Immature natural killer cell (primary cell): ENCODE results near the gene PTDSS2. TPM values are rescaled to one million over a fixed set of nuclear protein-coding genes. Genes with fewer than 3 reads are reported as not detected.
"Not testable (repeated sequence)": the region's sequence is repeated elsewhere in the genome, so short reads cannot be mapped to it uniquely, and the experiment has no call there.

ENCODE experiments used
- DNase-seq, 3 donors: peaks; one replicate each; pipeline ENCODE4 v3.0.0; 2022; ENCODE audit warnings: mixed read lengths in 1 of 3
- H3K27ac Mint-ChIP-seq, 6 donors: one replicate each; pipeline ENCODE4 v1.8.0; 2020; ENCODE audit warnings: mixed read lengths in 6 of 6, mild to moderate bottlenecking in 5 of 6, inconsistent platforms in 4 of 6, moderate library complexity in 3 of 6
- H3K27me3 Mint-ChIP-seq, 3 donors: one replicate each; pipeline ENCODE4 v1.8.0; 2020 to 2021; ENCODE audit warnings: low read depth in 3 of 3, mild to moderate bottlenecking in 3 of 3, mixed read lengths in 3 of 3, moderate library complexity in 3 of 3, inconsistent platforms in 1 of 3
- H3K36me3 Mint-ChIP-seq, 3 donors: one replicate each; pipeline ENCODE4 v1.8.0; 2020; ENCODE audit warnings: mixed read lengths in 3 of 3, inconsistent platforms in 2 of 3, mild to moderate bottlenecking in 2 of 3
- H3K4me1 Mint-ChIP-seq, 2 donors: one replicate each; pipeline ENCODE4 v1.8.0; 2020; ENCODE audit warnings: inconsistent platforms in 2 of 2, mild to moderate bottlenecking in 2 of 2, mixed read lengths in 2 of 2, moderate library complexity in 1 of 2
- H3K4me3 Mint-ChIP-seq, 5 donors: one replicate each; pipeline ENCODE4 v1.8.0; 2020; ENCODE audit warnings: mild to moderate bottlenecking in 5 of 5, mixed read lengths in 5 of 5, inconsistent platforms in 3 of 5, moderate library complexity in 3 of 5
- H3K9me3 Mint-ChIP-seq, 6 donors: one replicate each; pipeline ENCODE4 v1.8.0; 2020; ENCODE audit warnings: mild to moderate bottlenecking in 6 of 6, mixed read lengths in 6 of 6, inconsistent platforms in 4 of 6, moderate library complexity in 3 of 6
- polyA plus RNA-seq, 3 donors: library from polyadenylated mRNA; unstranded; fragments of 300-500 nt; fragmentation: Illumina TruSeq; gene quantifications; one replicate each; pipeline ENCODE4 v1.2.3, GENCODE V29; 2021

Gene PTDSS2
- polyA plus RNA-seq, 3 donors from 2014 or later, result 11.5 to 17.3 (median 16.1) TPM

DNA sequence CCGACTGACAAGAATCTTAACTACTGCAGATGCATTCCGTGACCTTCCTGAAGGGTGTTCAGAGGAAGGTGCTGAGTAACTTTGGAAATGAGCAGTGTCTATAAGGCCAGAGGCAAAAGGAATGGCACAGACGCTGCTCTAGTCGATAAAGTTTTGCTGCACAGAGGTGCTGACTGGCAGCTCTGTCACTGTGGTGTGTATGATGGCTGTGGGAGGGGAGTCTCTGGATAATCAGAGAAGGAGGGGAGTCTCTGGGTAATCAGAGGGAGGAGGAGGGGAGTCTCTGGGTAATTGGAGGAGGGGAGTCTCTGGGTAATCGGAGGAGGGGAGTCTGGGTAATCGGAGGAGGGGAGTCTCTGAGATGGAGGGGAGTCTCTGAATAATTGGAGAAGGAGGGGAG lies 18.4 kb downstream of the PTDSS2 start:
- no peaks in the 10 kb centered on the region for H3K27me3 Mint-ChIP-seq
- no peaks in the 10 kb centered on the region for H3K4me1 Mint-ChIP-seq
- H3K9me3 Mint-ChIP-seq, result no peaks in the 10 kb centered on the region
- DNase-seq, result no peak
- H3K27ac Mint-ChIP-seq, result no peak overlapping the region
- H3K36me3 Mint-ChIP-seq, result peaks cover 0 to 2% (median 0%) of the 10 kb centered on the region in 3 donors
- H3K4me3 Mint-ChIP-seq, result no peak overlapping the region

DNA sequence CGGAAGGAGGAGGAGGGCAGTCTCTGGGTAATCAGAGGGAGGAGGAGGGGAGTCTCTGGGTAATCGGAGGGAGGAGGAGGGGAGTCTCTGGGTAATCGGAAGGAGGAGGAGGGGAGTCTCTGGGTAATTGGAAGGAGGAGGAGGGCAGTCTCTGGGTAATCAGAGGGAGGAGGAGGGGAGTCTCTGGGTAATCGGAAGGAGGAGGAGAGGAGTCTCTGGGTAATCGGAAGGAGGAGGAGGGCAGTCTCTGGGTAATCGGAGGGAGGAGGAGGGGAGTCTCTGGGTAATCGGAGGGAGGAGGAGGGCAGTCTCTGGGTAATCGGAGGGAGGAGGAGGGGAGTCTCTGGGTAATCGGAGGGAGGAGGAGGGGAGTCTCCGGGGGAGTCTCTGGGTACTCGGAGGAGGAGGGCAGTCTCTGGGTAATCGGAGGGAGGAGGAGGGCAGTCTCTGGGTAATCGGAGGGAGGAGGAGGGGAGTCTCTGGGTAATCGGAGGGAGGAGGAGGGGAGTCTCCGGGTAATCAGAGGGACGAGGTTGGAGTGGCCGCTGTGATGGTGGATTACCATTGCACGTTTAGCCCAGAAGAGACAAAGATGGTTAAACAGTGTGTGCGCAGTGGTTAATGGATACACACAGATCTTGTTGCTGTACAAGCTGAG lies 19.1 kb downstream of the PTDSS2 start:
- not testable (repeated sequence) for H3K4me3 Mint-ChIP-seq, DNase-seq, H3K36me3 Mint-ChIP-seq, H3K27me3 Mint-ChIP-seq, H3K4me1 Mint-ChIP-seq, H3K9me3 Mint-ChIP-seq
- peak overlapping the region in 1 of 6 donors; percentile 23 for H3K27ac Mint-ChIP-seq

DNA sequence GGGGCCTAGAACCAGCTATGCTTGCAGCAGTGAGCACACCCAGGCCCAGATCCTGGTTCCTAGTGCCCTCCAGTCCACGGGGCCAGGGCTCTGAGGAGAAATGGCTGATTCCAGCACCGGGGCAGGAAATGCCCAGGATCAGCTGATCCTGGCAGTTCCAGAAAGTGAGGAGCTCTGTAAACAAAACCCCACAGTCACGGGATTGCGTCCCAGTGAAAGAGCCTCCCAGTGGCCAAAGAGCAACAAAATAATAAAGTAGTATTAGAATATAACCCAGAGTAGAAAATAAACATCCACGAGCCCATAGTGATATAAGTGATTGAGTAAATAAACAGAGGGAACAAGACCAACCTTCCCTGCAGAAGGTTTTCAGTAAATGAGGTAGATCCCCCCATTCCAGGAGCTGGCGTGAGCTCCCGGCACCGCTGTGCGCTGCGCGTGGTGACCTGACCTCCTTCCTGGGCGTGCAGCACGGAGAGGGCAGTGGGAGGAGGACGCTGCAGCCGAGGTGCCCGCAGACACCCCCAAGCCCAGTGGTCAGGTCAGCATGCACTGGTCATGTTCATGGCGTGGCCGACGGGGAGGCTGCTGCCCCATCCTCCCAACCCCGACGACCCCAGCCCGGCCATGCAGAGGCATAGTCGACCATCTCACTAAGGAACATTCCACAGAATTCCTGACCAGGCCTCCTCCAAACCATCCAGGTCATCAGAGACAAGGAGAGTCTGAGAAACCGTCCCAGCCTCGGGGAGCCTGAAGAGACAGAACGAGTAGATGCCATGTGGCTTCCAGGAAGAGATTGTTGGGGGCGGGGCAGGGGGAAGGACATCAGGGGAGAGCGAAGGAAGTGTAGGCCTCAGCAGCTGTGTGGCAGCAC lies 19.8 kb downstream of the PTDSS2 start:
- DNase-seq, result no peak
- H3K27ac Mint-ChIP-seq, result peak overlapping the region in 1 of 6 donors; percentile 23
- H3K4me3 Mint-ChIP-seq, result no peak overlapping the region
- no peaks in the 10 kb centered on the region for H3K4me1 Mint-ChIP-seq
- H3K27me3 Mint-ChIP-seq, result no peaks in the 10 kb centered on the region
- H3K9me3 Mint-ChIP-seq, result no peaks in the 10 kb centered on the region
- H3K36me3 Mint-ChIP-seq, result peaks cover 0 to 2% (median 0%) of the 10 kb centered on the region in 3 donors

DNA sequence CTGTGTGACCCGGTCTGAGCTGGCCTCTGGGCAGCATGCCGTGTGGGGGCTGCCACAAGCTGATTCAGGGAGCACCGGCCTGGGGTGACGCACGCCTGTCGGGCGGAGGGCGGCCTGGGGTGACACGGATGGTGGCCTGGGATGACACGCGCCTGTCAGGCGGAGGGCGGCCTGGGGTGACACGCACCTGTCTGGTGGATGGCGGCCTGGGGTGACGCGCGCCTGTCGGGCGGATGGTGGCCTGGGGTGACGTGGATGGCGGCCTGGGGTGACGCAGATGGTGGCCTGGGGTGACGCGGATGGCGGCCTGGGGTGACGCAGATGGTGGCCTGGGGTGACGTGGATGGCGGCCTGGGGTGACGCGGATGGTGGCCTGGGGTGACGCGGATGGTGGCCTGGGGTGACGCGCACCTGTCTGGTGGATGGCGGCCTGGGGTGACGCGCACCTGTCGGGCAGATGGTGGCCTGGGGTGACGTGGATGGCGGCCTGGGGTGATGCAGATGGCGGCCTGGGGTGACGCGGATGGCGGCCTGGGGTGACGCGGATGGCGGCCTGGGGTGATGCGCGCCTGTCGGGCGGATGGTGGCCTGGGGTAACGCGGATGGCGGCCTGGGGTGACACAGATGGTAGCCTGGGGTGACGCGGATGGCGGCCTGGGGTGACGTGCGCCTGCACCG lies 21.5 kb downstream of the PTDSS2 start:
- Mint-ChIP-seq H3K27ac (no peak overlapping the region), H3K9me3 (no peaks in the 10 kb centered on the region), H3K27me3 (no peaks in the 10 kb centered on the region), H3K36me3 (no peaks in the 10 kb centered on the region), H3K4me1 (no peaks in the 10 kb centered on the region), H3K4me3 (no peak overlapping the region)
- DNase-seq, result no peak

DNA sequence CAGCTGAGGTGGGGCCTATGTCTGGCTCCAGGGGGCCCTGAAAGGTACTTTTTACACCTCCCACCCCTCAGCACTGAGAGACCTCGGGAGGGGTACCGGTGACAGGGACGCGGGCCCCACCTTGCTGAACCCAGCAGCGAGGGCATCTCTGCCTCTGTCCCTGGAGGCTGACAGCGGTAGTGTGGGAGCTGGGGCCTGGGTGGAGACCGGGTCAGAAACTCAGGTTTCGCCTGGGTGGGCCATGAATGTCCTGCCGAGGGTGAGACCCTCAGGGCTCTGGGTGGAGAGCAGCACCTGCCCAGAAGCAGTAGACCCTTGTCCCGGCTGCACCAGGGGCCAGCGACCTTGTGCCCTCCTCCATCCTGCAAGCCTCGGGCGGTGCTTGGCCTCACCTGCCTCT lies 22.2 kb downstream of the PTDSS2 start:
- H3K9me3 Mint-ChIP-seq, result no peaks in the 10 kb centered on the region
- no peaks in the 10 kb centered on the region for H3K4me1 Mint-ChIP-seq
- H3K27ac Mint-ChIP-seq, result no peak overlapping the region
- no peak for DNase-seq
- H3K27me3 Mint-ChIP-seq, result no peaks in the 10 kb centered on the region
- H3K36me3 Mint-ChIP-seq, result no peaks in the 10 kb centered on the region
- no peak overlapping the region for H3K4me3 Mint-ChIP-seq

DNA sequence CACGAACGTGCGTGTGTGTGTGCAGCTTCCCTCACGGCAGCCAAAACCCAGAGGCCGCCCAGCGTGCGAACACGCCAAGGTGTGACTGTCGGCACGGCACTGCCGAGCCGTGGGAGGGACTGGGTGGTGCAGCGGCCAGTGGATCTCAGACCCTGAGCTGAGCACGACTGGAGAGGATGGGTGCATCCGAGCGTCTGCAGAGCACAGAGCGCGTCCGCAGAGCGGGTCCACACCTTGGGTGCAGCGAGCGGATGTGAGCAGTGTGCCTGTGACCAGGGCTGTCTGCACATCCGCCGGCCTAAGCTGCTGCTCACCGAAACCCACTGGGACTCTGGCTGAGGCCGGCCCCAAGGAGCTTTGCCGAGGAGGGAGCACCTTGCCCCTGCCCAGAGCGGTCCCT lies 22.7 kb downstream of the PTDSS2 start:
- Mint-ChIP-seq H3K27ac (no peak overlapping the region), H3K9me3 (no peaks in the 10 kb centered on the region), H3K4me1 (no peaks in the 10 kb centered on the region), H3K36me3 (no peaks in the 10 kb centered on the region), H3K4me3 (no peak overlapping the region), H3K27me3 (no peaks in the 10 kb centered on the region)
- no peak for DNase-seq

DNA sequence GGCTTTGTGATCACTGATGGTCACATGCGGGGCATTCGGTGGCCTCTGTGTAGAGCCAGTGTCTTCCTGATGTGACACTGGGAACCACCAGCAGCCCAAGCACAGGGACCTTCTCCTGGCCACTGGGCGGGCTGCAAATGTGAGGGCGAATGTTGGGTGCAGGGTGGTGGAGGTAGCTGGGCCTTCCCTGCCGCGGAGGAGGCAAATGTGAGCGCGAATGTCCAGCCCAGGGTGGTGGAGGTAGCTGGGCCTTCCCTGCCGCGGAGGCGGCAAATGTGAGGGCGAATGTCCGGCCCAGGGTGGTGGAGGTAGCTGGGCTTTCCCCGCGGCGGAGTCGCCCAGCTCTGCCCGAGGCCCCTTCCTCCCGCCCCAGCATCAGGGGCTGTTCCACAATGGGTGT lies 23.3 kb downstream of the PTDSS2 start:
- H3K27me3 Mint-ChIP-seq, result no peaks in the 10 kb centered on the region
- H3K36me3 Mint-ChIP-seq, result no peaks in the 10 kb centered on the region
- no peak overlapping the region for H3K4me3 Mint-ChIP-seq
- no peak for DNase-seq
- H3K27ac Mint-ChIP-seq, result no peak overlapping the region
- H3K9me3 Mint-ChIP-seq, result no peaks in the 10 kb centered on the region
- no peaks in the 10 kb centered on the region for H3K4me1 Mint-ChIP-seq

DNA sequence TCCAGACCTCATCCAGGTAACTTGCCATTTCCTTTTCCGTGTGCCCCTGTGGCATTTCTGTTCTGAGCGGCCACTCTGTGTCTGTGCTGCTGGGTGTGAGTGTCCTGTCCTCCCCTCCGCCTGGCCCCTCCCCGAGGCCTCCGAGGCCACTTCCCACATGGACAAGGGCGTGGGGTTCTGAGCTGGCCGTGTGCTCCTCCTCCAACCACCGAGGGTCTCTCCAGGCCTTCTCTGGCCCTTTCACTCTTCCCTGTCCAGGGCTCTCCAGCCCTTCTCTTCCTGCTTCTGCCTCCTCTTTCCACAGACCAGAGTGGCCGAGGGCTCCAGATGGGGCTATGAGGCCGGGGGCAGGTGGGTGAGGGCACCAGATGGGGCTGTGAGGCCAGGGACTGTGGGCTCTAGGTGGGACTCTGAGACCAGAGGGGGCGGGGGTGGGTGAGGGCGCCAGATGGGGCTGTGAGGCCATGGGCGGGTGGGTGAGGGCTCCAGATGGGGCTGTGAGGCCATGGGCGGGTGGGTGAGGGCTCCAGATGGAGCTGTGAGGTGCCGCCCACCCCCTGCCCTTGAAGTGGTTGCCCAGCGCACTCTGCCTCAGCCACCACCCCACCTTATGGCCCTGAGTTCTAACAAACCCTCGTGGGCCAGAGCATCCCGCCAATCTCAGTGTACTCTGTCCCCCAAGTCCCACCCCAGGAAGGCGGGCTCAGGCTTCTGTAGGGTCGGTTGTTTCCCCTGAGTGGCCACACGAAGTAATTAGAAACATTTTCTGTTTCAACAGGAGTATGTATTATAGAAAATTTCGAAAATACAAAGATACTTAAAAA lies 24.1 kb downstream of the PTDSS2 start:
- Mint-ChIP-seq H3K4me1 (no peaks in the 10 kb centered on the region), H3K4me3 (no peak overlapping the region), H3K27ac (peak overlapping the region in 1 of 6 donors; percentile 17), H3K36me3 (no peaks in the 10 kb centered on the region), H3K9me3 (no peaks in the 10 kb centered on the region), H3K27me3 (no peaks in the 10 kb centered on the region)
- DNase-seq, result no peak

DNA sequence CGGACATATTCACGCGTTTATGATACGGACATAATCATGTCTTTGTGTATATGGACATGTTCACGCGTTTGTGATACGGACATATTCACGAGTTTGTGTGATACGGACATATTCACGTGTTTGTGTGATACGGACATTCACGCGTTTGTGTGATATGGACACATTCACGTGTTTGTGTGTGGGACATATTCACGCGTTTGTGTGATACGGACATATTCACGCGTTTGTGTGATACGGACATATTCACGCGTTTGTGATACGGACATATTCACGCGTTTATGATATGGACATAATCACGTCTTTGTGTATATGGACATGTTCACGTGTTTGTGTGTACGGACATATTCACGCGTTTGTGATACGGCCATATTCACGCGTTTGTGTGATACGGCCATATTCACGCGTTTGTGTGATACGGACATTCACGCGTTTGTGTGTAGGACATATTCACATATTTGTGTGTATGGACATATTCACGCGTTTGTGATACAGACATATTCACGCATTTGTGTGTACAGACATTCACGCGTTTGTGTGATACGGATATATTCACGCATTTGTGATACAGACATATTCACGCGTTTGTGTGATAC lies 24.9 kb downstream of the PTDSS2 start:
- no peak overlapping the region for H3K27ac Mint-ChIP-seq
- H3K9me3 Mint-ChIP-seq, result no peaks in the 10 kb centered on the region
- DNase-seq, result no peak
- H3K27me3 Mint-ChIP-seq, result no peaks in the 10 kb centered on the region
- no peak overlapping the region for H3K4me3 Mint-ChIP-seq
- no peaks in the 10 kb centered on the region for H3K36me3 Mint-ChIP-seq
- H3K4me1 Mint-ChIP-seq, result no peaks in the 10 kb centered on the region

DNA sequence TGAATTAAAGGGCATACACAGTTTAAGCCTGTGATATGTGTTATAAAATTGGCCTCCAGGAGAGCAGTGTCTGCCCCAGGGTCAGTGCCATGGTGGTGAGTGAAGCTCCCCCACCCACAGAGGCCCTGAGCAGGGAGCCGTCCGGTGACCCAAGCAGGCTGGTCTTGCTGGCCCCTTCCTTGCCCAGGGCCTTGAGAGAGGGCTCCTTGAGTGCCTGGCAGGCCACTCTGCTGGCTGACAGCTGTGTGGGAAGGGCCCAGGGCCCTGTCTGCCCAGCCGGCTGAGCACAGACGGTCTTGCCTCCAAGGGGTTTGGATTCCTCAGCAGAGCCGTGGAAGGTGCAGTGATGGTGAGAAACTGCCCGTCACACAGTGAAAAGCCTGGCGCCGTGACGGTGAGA lies 25.9 kb downstream of the PTDSS2 start:
- no peak overlapping the region for H3K27ac Mint-ChIP-seq
- no peak overlapping the region for H3K4me3 Mint-ChIP-seq
- H3K4me1 Mint-ChIP-seq, result no peaks in the 10 kb centered on the region
- no peaks in the 10 kb centered on the region for H3K36me3 Mint-ChIP-seq
- DNase-seq, result no peak
- no peaks in the 10 kb centered on the region for H3K27me3 Mint-ChIP-seq
- H3K9me3 Mint-ChIP-seq, result no peaks in the 10 kb centered on the region

DNA sequence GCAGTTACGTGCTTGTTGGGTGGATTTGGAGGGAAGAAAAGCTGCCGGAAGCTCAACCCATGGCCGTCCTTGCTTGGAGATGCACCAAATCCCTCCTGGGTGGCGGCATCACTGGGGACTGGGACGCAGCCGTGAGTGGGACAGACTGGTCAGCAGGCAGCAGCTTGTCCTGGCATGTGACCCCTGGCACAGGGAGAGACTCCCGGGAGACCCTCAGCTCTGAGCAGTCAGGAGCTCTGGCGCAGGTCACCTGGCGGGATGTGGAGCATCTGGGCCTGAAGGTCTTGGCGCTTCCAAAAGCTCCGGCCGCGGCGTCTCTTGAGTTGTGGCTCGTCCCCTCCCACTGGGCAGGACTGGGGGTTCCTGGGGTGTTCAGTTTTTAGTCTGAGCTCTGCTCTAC lies 26.3 kb downstream of the PTDSS2 start:
- H3K36me3 Mint-ChIP-seq, result peaks cover 0 to 1% (median under 1%) of the 10 kb centered on the region in 3 donors
- no peaks in the 10 kb centered on the region for H3K27me3 Mint-ChIP-seq
- no peaks in the 10 kb centered on the region for H3K4me1 Mint-ChIP-seq
- H3K27ac Mint-ChIP-seq, result no peak overlapping the region
- H3K4me3 Mint-ChIP-seq, result no peak overlapping the region
- no peaks in the 10 kb centered on the region for H3K9me3 Mint-ChIP-seq
- no peak for DNase-seq

DNA sequence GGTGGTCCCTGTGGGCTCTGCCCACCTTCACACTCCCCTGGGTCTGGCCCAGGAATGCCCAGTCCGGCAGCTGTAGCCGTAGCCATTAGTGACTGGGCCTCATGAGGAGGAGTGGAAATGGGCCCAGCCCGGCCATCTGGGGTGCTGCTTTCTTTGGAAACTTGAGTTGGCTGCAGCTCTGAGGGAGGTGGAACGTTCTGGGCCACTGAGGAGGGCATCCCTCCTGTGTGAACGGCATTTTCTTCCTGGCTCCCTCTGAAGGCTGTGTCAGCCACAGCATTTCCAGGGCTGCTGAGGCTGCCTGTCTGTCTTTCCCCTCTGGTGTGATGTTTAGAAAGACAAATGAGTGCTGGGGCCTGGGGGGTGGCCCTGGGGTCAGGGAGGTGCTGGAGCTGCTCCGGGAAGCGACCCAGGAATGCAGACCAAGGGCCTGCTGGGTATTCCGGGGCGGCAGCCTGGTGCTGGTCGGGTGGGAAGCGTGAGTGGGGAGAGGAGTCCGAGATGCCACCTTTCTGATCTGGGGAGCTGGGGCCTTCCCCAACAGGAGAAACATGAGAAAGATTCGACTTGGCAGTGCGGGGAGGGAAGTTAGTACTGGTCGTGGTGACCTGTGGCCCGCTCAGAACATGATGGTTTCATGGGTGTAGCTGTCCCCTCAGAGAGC lies 27.1 kb downstream of the PTDSS2 start:
- H3K4me3 Mint-ChIP-seq, result no peak overlapping the region
- DNase-seq, result no peak
- H3K4me1 Mint-ChIP-seq, result no peaks in the 10 kb centered on the region
- H3K27ac Mint-ChIP-seq, result peak overlapping the region in 1 of 6 donors; percentile 28
- H3K9me3 Mint-ChIP-seq, result no peaks in the 10 kb centered on the region
- H3K36me3 Mint-ChIP-seq, result peaks cover 0 to 3% (median 3%) of the 10 kb centered on the region in 3 donors
- no peaks in the 10 kb centered on the region for H3K27me3 Mint-ChIP-seq

DNA sequence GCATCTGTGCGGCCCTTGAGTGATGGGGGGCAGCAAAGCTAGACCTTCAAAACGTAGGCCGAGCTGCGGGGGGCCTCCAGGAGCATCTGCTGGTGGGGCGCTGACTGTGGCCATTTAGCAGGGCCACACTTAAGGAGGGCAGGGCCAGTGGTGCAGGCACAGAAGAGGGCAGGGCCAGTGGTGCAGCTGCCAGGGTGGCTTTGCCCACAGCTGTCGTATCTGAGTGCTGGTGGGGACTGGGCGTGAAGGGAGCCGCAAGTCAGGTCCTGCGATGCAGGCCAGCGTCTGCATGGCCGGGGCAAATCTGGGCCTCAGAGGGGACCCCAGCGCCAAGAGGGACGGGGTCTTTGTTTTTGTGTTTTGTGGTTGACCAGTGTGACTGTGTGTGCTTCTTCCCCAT lies 29.2 kb downstream of the PTDSS2 start:
- no peaks in the 10 kb centered on the region for H3K4me1 Mint-ChIP-seq
- no peaks in the 10 kb centered on the region for H3K27me3 Mint-ChIP-seq
- DNase-seq, result no peak
- no peaks in the 10 kb centered on the region for H3K9me3 Mint-ChIP-seq
- H3K36me3 Mint-ChIP-seq, result peaks cover 0 to 3% (median 3%) of the 10 kb centered on the region in 3 donors
- H3K27ac Mint-ChIP-seq, result peak overlapping the region in 1 of 6 donors; percentile 29
- H3K4me3 Mint-ChIP-seq, result no peak overlapping the region
